GM10248 (cell line): Measurements from ENCODE around the gene SFXN4.

Source experiments
- CTCF ChIA-PET: fragments of 300-600 bp; sonication (Branson Sonifier 250); formaldehyde crosslinking; extraction: SDS; loops from one replicate; lab custom pipeline; 2021; ENCODE audit warnings: antibody characterized with exemption; lab: Yijun Ruan, JAX
- POLR2A ChIA-PET: fragments of 350-650 bp; sonication (Branson Sonifier 250); formaldehyde crosslinking; extraction: SDS; loops from one replicate; lab custom pipeline; 2020; ENCODE audit warnings: antibody characterized with exemption; lab: Yijun Ruan, JAX
- DNase-seq: peaks from one replicate; pipeline ENCODE4 v3.0.0; 2012; ENCODE audit errors: extremely low spot score
- TF ChIP-seq, protein P1 (sequence below): IDR thresholded peaks from 2 replicates; pipeline ENCODE4 v1.5.1; 2012; ENCODE audit warnings: mild to moderate bottlenecking, low read depth; ENCODE audit errors: extremely low read depth, missing control alignments, control extremely low read depth

The SFXN4 gene, protein sequence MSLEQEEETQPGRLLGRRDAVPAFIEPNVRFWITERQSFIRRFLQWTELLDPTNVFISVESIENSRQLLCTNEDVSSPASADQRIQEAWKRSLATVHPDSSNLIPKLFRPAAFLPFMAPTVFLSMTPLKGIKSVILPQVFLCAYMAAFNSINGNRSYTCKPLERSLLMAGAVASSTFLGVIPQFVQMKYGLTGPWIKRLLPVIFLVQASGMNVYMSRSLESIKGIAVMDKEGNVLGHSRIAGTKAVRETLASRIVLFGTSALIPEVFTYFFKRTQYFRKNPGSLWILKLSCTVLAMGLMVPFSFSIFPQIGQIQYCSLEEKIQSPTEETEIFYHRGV

DNA sequence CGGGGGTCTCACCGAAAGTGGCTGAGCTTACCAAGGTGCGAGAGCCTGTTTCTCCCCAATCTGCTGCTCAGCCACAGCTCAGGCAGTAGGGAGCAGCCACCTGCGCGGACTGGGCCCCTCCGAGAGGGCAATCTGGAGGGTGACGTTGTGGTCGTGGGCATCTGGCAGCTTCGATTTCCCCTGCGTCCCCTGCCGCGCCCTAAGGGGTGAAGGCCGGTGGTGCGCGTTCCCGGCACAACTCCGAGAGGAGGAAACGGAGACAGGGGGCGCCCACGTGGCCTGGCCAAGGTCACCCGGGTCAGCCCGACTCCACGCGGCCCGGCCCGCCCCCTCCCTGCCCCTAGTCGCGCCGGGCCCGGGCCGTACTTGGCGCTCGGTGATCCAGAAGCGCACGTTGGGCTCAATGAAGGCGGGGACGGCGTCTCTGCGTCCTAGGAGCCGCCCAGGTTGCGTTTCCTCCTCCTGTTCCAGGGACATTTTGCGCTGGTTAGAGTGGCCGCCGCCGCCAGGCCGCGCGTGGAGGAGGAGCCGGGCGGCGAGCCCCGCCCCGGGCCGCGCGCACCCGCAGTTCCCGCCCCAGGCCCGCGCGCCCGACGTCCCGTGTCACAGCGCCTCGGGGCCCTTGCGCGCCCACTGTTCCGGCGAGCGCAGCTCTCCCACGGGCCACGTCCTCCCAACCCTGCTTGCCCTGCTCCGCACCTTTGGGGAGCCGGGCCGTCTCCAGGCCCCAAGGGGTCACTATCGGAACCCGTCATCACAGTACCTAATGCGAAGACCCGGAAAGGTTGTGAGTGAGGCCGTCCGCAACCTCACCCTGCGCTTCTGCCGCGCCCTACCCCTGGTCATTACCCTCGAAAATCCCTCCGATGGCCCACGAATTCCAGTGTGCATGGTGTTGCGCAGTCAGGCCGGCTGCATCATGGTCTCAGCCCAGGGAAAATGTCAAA lies at the start of gene SFXN4:
SFXN4 (minus strand) TSS at position 544 of the 947 bp plus-strand sequence; CDS start at position 477, 67 bp downstream.
- CTCF ChIA-PET, result interaction anchor here (0.9 to 2.3 kb wide), 6 partner anchors 10 to 41 kb away, joined by 3 to 6 read pairs (median 4); no protein-coding TSS in a partner anchor
- DNase-seq, result peak; percentile 91
- TF ChIP-seq, protein P1, sequence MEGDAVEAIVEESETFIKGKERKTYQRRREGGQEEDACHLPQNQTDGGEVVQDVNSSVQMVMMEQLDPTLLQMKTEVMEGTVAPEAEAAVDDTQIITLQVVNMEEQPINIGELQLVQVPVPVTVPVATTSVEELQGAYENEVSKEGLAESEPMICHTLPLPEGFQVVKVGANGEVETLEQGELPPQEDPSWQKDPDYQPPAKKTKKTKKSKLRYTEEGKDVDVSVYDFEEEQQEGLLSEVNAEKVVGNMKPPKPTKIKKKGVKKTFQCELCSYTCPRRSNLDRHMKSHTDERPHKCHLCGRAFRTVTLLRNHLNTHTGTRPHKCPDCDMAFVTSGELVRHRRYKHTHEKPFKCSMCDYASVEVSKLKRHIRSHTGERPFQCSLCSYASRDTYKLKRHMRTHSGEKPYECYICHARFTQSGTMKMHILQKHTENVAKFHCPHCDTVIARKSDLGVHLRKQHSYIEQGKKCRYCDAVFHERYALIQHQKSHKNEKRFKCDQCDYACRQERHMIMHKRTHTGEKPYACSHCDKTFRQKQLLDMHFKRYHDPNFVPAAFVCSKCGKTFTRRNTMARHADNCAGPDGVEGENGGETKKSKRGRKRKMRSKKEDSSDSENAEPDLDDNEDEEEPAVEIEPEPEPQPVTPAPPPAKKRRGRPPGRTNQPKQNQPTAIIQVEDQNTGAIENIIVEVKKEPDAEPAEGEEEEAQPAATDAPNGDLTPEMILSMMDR, result peak; percentile 13
- POLR2A ChIA-PET, result interaction anchor here (1.2 kb wide), 1 partner anchor 13 kb away, joined by 4 read pairs; no protein-coding TSS in a partner anchor

DNA sequence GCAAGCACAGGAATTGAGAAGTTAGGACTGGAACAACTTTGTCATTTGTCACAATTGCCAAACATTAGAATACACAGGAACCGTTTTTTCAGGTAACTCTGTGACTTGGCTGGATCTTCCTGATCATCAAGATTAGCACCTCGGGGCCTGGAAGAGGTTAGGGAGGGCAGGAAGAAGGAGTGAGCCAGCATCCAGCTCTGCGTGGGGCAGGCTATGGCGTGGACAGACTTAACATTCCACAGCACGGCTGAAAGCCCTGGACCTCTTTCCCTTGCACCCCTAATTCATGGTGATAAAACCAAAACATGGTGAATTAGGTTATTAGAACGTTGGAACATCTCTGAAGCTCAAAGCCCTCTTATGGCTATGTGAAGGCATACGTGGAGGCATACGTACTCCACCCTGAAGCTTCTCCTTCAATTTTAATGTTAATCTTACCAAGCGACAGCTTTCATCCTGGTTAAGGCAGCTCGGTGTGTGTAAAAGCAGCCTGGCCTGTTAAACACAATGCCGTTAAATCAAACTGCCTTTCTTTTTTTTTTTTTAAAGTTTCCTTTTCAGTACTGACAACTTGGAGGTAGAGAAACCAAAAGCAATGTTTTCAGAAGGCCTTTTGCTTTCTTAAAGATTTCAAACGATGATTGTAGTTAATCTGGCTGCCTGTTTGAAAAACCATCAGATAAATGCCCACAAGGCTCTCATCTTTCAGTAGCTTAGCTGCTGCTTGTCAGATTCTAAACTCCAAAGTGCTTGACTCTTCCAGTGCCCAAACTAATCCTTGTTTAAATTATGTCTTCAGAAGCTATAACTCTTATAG lies 46.3 kb upstream of the SFXN4 start:
- DNase-seq, result no peak
- POLR2A ChIA-PET, result interaction anchor here (0.8 kb wide), 1 partner anchor 39 kb away, joined by 3 read pairs; no protein-coding TSS in a partner anchor
- CTCF ChIA-PET, result interaction anchor here (1.1 to 15.5 kb wide), 6 partner anchors 10 to 234 kb away, joined by 3 to 211 read pairs (median 3); no protein-coding TSS in a partner anchor
- TF ChIP-seq, protein P1, result no peak

DNA sequence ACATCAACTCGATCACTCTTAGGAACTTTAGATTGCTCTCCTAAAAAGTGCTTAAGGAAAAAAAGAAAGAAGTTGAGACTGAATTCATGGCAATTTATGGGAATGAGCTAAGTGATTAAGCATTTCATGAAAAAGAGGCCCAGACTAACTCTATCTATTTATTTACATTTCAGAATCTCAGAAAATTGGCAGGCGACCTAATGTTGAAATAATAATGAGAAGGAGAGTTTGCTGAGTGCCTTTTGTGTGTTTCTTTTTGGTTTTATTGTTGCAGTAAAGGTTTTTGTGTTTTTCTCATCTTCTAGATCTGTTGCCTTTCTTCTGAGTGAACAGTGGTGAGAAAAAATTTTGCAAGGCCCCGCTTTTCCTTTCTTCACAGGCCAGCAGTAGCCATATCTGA lies 45.7 kb upstream of the SFXN4 start:
- DNase-seq, result no peak
- TF ChIP-seq, protein P1, result no peak
- POLR2A ChIA-PET, result no interaction called here
- CTCF ChIA-PET, result interaction anchor here (1.1 to 15.5 kb wide), 9 partner anchors 9 to 234 kb away, joined by 3 to 211 read pairs (median 9); no protein-coding TSS in a partner anchor

DNA sequence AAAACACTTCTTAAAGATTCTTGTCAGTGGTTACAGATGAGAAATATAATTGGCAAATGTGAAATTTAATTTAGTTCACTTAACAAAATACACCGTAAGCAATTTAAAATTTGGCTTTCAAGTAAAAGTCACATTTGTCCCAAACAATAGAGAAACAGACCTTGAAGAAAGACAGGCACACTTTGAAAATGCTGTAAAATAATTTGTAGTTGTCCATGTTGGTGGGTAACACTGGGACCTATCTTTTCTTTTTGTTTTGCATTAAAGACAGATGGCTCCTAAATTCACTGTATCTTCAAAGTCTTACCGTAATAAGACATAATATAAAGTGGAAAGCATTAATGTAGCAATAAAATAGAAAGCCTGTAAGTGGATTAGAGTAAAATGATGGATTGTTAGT lies 45.1 kb upstream of the SFXN4 start:
- POLR2A ChIA-PET, result no interaction called here
- DNase-seq, result no peak
- TF ChIP-seq, protein P1, result no peak
- CTCF ChIA-PET, result interaction anchor here (1.2 to 15.5 kb wide), 10 partner anchors 9 to 234 kb away, joined by 3 to 211 read pairs (median 10); no protein-coding TSS in a partner anchor

DNA sequence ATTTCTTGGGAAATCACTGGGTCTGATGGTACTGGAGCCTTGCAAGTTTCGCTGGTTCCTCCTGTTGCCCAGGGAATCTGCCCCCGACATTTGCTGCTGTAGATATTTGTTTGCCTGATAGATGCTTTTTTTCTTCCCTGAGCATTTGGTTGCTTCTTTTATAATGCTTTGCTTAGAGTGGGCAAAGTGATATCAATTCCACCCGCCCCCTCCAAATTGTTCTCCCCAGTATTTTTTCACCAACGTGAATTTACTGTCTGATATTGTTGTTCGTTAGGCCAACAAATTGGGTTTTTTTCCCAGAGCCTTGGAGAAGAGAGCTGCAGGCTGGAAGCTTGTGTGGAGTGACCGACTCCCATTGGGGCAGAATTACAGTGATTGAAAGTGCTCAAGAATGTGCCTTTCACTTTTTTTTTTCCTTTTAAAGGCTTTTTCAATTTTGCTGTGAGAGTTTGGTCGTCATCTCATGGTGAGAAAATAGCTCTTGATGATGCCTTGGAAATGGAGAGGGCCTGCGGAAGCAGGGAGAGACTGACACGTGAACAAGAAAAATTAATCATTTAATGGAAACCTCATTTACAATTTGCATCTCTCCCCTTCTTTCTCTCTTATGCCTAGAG lies 44.3 kb upstream of the SFXN4 start:
- TF ChIP-seq, protein P1, result no peak
- ChIA-PET CTCF (interaction anchor here (0.6 to 15.5 kb wide), 34 partner anchors 8 to 642 kb away, joined by 3 to 211 read pairs (median 4); no protein-coding TSS in a partner anchor), POLR2A (no interaction called here)
- no peak for DNase-seq
